Stimulated activated CD8-positive, alpha-beta memory T cell treated with anti-CD3 and anti-CD28 coated beads, Interleukin-15, amount 100 ng/mL, for 24 hours (primary cell): ENCODE measurements around the gene CHMP4B.

Source experiments
- DNase-seq: peaks from one replicate; pipeline ENCODE4 v3.0.0-alpha.2; 2020; ENCODE audit warnings: low read depth

CHMP4B gene

GRCh38 chr20:33864324-33864963 lies 53.3 kb downstream of the CHMP4B start:
- DNase-seq, result no peak

GRCh38 chr20:33865761-33866370 lies 54.7 kb downstream of the CHMP4B start:
- DNase-seq, result no peak

GRCh38 chr20:33866398-33867100 lies 55.4 kb downstream of the CHMP4B start:
- no peak for DNase-seq

GRCh38 chr20:33868042-33868441 lies 56.9 kb downstream of the CHMP4B start:
- DNase-seq, result no peak

- DNase-seq, result no peak
These were observed 57.4 kb downstream of the CHMP4B start for GRCh38 chr20:33868595-33868994.

GRCh38 chr20:33869283-33869682 lies 58.1 kb downstream of the CHMP4B start:
- DNase-seq, result no peak

- no peak for DNase-seq
These were observed 60.2 kb downstream of the CHMP4B start for GRCh38 chr20:33871362-33871761.

- DNase-seq, result no peak
These were observed 63.0 kb downstream of the CHMP4B start for GRCh38 chr20:33874129-33874528.

- no peak for DNase-seq
These were observed 63.9 kb downstream of the CHMP4B start for GRCh38 chr20:33875055-33875454.

GRCh38 chr20:33875534-33876026 lies 64.4 kb downstream of the CHMP4B start:
- DNase-seq, result no peak

- no peak for DNase-seq
These were observed 67.4 kb downstream of the CHMP4B start for GRCh38 chr20:33878583-33878982.

- no peak for DNase-seq
These were observed 69.2 kb downstream of the CHMP4B start for GRCh38 chr20:33880396-33880795.

GRCh38 chr20:33881989-33882388 lies 70.8 kb downstream of the CHMP4B start:
- DNase-seq, result no peak

- no peak for DNase-seq
These were observed 71.3 kb downstream of the CHMP4B start for GRCh38 chr20:33882481-33882880.

GRCh38 chr20:33883164-33883563 lies 72.0 kb downstream of the CHMP4B start:
- no peak for DNase-seq

- no peak for DNase-seq
These were observed 73.5 kb downstream of the CHMP4B start for GRCh38 chr20:33884633-33885032.

GRCh38 chr20:33889312-33889711 lies 78.2 kb downstream of the CHMP4B start:
- no peak for DNase-seq

- no peak for DNase-seq
These were observed 79.4 kb downstream of the CHMP4B start for GRCh38 chr20:33890557-33890956.

GRCh38 chr20:33893314-33893713 lies 82.2 kb downstream of the CHMP4B start:
- DNase-seq, result no peak

GRCh38 chr20:33894798-33895197 lies 83.7 kb downstream of the CHMP4B start:
- DNase-seq, result no peak

- no peak for DNase-seq
These were observed 85.4 kb downstream of the CHMP4B start for GRCh38 chr20:33896509-33896908.

GRCh38 chr20:33897313-33897912 lies 86.3 kb downstream of the CHMP4B start:
- no peak for DNase-seq

GRCh38 chr20:33899106-33899505 lies 88.0 kb downstream of the CHMP4B start:
- no peak for DNase-seq
